ENCODE measurements around the gene SPANXN2.

DNA sequence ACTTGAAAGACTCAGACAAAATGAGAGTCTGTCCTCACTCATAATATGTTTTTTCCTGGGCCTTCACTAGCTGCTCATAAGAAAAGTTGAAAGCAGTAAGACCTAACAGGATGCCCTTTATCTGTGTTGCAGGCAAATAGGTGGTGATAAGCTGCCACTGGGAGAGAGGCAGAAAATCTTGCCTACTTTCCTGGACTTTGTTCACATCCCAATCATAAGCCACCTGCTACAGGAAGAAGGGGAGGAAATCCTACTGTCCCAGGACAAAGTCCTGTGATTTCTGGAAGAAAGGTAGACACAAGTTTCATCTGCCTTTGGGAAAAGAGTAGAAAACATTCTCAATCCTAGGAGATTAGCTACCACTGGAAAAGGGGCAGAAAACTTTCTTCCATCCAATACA is 13.3 kb upstream of the SPANXN2 start:
- TF ChIP-seq, protein P1, sequence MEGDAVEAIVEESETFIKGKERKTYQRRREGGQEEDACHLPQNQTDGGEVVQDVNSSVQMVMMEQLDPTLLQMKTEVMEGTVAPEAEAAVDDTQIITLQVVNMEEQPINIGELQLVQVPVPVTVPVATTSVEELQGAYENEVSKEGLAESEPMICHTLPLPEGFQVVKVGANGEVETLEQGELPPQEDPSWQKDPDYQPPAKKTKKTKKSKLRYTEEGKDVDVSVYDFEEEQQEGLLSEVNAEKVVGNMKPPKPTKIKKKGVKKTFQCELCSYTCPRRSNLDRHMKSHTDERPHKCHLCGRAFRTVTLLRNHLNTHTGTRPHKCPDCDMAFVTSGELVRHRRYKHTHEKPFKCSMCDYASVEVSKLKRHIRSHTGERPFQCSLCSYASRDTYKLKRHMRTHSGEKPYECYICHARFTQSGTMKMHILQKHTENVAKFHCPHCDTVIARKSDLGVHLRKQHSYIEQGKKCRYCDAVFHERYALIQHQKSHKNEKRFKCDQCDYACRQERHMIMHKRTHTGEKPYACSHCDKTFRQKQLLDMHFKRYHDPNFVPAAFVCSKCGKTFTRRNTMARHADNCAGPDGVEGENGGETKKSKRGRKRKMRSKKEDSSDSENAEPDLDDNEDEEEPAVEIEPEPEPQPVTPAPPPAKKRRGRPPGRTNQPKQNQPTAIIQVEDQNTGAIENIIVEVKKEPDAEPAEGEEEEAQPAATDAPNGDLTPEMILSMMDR (IDR thresholded peaks at IDR 0.05): no peak
- TF ChIP-seq EZH2 (IDR thresholded peaks at IDR 0.05; ENCODE audit: borderline replicate concordance, insufficient read depth, low read depth, low read length, poor library complexity, severe bottlenecking): no peak
